ENCODE measurements around the gene CCNH. TPM values are rescaled to one million over a fixed set of nuclear protein-coding genes. Genes with fewer than 3 reads are reported as not detected.

The CCNH gene
- total RNA-seq = 62.9 and 73.6 TPM in 2 replicates

DNA sequence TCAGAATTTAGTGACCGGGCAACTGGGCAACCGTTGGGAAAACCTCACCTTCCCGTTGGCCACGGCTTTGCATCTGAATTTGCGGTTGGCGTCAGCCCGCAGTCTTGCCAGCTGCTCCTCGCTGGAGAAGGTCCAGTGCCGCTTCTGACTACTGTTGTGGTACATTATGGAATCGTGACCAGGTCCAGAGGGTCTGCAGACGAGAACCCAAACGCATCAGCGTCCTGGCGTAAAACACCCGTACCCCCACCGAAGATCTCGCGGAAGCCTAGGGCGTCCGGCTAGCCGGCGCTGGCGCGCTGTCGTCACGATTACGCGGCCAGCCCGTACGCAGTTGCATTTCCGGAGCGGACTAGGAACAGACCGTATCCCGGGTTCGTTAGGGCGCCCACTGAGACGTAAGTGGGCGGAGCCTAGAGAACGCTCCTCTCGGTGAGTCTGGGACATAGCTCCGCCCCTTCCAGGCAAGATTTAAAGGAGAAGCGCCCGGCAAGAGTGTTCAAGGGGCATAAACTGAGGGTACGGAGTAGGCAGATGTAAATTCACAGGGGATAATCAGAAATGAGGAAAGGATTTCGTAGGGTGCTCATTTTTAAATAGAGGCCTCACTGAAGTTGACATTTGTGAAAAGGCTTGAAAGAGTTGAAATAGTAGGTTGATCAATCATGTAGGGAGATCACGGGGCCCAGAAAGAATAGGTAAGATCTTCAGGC, at the start of gene CCNH:
Gene CCNH (minus strand): TSS at position 301 of the 713 bp plus-strand sequence. CDS start 136 bp downstream, at position 165.

Other genes starting within 250 kb of the CCNH start
- 43.1 and 63.1 TPM in 2 replicates for gene RASA1, start 145.0 kb downstream of the CCNH start, total RNA-seq

Measured in regular cardiac myocyte (primary cell).